GM21526 (cell line): ENCODE data around the gene CD96.

Source experiments
- ATAC-seq: cut with Tn5 transposase; IDR thresholded peaks from one replicate; pipeline ENCODE4 v1.9.1; 2021; ENCODE audit warnings: moderate library complexity; ENCODE audit not compliant: unreplicated experiment, low FRiP score

CD96 gene

DNA sequence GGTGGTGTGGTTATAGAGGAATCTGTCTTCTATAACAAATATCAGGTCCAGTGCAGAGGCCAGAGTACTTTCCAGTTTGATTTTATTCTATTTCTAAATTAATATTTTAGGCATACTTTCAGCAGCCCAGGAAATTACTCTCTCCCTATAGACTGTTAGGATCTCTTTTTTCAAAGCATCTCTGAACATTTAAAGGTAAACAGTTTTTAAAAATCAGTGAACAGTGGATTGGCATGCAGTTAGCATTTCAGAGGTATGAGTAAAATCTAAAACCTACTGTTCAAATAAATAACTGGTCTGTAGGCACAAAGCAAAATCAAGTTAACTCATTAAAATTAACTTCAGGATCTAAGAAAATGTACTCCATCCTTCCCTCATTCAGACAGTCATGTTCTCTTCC is 50.1 kb downstream of the CD96 start:
- ATAC-seq: no peak

DNA sequence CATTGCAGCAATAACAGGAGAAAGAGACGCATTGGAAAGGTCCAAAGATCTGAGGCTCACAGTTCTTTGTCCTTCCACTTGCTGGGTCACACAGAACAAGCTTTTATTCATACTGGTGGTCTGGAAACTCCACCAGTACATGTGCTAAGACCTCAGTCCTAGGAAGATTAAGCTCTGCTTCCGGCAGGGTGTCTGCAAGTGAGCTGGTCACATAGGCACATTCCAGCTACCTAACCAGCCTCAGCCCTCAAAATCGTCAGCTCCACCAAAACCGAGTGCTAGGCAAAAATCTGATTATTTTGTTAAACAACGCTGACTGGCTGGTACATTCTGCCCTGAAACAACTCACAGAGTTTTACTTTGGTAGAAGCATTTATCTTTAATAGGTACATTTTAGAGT is 50.9 kb downstream of the CD96 start:
- ATAC-seq: no peak

DNA sequence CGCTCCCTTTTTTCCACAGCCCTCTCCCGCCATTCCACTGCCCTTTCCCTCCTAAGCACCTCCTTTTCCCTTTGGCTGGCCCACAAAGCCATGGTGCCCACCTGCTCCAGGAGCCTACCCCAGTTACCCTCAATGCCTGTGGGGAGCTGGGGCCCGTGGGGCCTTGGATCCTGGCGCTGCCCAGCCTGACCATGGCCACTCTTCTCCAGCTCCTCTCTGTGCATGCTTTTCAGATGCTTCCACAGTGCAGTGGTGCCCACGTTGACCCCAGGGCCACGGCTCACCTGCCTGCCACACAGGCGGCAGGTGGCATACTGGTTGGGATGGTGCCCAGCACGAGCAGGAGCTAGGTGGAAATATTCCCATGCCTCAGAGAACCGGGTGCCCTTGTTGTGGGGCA is 51.7 kb downstream of the CD96 start:
- ATAC-seq: no peak

DNA sequence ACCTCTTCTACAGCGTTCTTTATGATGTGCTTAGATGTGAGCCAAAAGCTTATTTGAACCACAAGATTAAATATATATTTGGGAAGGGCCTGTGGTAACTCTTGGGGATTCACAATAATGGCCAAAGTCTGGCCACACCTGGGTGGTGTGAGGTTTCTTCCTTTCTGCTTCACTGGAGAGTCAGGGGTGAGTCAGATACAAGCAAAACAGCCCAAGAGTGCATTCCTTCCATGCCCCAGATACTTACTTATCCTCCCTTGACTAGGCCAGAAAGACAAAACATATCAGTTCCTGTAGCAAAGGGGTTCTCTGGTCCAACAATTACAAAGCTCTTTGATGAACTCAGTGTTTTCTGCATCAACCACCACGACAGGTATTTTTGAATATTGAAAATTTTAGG is 52.2 kb downstream of the CD96 start:
- peak; percentile 51 for ATAC-seq

DNA sequence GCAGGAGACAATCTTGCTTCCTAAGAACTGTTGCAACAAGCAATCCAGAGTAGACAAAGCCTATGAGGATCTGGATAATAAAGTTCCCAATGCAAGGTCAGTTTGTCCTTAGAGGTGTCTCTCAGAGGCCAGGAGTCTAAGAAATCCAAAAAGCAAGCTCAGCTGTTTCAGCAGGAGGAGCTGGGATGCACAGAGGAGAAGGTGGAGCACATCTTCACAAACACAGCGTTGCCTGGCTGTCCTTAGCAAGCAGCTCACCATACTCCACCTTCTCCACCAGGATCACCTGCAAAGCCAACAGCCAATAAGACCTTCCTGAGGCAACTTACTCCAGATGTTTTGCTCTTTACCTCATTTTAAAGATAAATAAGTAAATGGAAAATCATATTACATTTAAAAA is 52.8 kb downstream of the CD96 start:
- ATAC-seq: no peak

DNA sequence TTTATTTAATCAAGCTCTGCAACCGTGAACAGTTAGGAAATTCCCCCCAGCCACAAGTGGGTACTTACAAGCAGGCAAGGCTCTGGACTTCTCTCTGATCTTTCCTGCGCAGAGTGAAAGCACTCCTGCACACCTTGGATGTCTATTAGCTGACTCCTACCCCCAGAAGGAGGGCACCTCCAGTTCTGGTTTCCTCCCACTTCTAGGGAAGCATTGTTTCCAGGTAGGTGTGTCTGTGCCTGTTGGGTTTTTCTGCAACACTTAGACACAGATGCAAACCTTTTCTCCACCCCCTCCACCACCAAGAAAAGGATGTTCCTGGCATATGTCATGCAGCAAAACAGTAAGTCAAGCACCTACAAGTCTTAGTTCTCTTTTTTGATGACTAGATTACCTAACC is 53.2 kb downstream of the CD96 start, which contains the start of gene ZBED2:
Gene ZBED2 (minus strand): TSS at position 115 of the 400 bp plus-strand sequence. CDS start 1,145 bp downstream, outside the sequence.
- ATAC-seq: peak; percentile 64

DNA sequence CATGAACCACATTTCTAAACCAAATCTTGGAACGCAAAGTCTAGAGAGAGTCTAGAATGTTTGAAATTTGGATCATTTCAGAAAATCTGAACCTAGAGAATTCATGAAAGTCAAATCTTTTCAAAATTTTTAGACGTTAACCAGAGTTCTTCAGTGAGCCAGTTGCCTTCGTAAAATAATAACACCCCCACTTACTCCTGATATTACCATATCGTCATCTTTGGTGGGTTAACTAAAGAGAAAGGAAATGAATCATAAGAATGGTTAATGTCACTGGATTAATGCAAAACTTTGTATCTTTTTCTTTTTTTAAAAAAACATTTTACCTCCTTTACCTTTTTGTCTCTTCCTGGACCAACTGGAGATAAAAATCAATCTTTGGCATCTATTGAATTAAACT is 54.3 kb downstream of the CD96 start:
- no peak for ATAC-seq

DNA sequence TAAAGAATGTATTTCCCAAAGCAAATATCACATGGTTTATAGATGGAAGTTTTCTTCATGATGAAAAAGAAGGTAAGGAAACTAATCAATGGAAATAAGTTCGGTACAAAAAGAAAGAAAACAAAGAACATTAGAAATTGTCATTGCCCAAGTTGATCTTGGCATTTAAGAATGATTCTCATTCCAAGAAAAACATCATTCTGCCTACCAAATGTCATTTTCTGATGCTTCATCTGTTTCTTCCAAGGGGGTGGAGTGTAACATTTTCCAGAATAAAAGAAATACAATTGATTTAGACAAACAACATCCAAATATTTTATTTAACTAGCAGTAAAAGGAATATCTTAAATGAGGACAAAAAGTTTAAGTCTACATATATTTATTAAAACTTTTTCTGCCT is 56.1 kb downstream of the CD96 start:
- no peak for ATAC-seq

DNA sequence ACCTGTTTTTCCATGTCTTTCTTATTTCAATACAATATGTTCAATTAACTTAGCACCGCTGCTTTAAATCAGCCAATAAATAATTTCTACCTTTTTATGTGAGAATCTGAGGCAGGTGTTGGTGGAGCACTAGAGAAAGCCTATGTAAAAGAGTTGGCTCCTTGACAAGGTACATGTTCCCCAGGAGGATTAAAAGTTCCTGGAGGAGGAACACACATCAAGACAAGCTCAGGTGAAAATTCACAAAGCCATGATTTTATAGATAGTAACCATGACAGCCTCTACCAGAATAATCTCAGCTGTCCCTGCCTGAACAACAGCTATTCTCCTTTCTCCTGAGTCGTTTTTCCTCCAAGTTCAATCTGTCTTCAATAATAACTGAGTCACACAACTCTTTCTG is 56.6 kb downstream of the CD96 start:
- ATAC-seq: no peak

DNA sequence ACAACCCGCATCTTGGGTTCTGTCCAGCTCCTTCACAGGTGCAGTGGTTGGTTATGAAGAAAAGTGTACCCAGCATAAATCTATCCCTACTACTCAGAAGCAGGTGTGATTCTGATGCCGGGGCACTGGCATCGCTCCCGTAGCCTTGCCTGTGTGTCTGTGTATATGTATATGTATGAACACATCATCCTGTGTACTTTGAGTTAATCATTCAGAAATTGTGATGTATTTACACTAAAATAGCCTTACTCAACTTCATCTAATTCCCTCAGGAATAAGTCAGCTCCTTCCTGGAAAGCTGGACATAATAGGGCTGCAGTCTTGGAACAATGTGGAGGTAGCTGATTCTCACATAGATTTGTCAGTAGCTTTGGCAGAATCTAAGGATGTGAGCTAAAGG is 59.8 kb downstream of the CD96 start:
- ATAC-seq: no peak

DNA sequence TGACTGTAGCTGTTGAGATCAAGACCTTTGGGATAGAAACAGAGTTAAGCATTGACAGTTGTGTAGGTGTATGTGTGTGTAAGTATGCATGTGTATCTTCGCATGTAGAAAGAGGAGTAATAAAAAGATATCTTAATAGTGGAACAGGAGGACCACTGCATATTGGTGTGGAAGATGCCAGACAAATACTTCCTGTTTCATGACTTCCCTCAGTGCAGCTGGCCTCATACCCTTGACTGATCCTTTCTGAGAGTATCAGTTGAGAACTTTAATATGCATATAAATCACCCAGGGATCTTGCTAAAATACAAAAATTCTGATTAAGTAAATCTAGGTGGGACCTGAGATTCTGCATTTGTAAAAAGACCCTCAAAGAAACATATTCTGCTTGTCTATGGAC is 61.7 kb downstream of the CD96 start:
- peak; percentile 43 for ATAC-seq

DNA sequence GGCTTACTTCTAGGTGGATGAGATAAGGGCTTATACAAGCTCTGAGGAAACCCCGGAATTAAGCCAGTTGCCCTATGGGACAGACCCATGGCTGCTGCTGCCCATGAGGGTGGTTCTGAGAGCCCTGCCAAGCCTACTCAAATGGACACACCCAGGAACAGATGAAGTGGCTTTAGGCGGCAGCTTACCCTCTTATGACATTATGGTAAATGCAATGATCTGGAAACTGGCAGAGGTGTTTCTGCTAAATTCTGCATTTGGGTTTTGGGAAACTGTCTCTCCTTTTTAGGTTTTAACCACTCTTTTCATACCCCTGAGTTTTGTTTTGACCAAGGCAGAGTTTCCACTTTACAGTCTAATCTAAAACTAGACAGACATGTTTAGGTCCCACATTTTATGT is 62.1 kb downstream of the CD96 start:
- no peak for ATAC-seq

DNA sequence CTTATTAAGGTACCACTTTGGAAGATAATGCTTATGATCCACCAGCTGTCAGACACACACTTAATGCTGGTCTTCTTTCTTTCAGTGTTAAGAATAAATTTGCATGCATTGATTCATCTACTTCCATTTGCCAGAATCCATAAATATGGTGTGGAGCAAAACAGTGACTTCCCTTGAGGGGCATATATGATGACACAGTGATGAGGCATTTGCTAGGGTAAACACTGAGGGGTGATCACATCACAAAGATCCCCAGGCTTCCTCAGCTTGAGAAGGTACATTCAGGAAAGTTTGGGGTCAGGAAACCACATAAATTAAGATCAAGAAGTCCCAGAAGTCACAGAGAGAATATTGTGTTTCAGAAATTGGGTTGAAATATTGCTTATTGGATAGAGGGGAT is 63.0 kb downstream of the CD96 start:
- no peak for ATAC-seq

DNA sequence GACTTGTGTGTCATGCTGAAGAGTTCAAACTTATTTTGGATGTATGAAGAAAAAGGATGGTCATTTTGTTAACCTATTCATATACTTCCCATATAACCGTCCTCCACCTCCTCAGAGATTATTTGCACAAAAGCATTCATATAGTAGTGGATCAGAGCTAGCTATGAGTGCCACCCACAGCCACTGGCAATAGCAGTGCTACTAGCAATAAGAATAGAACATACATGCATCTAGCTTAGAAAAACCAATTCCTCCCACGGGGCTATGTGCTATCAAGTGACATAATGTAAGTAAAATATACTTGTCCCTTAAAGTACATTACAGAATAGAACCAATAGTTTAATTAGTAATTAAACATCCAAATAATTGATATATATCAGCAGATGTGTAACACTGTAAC is 63.5 kb downstream of the CD96 start:
- ATAC-seq: no peak

DNA sequence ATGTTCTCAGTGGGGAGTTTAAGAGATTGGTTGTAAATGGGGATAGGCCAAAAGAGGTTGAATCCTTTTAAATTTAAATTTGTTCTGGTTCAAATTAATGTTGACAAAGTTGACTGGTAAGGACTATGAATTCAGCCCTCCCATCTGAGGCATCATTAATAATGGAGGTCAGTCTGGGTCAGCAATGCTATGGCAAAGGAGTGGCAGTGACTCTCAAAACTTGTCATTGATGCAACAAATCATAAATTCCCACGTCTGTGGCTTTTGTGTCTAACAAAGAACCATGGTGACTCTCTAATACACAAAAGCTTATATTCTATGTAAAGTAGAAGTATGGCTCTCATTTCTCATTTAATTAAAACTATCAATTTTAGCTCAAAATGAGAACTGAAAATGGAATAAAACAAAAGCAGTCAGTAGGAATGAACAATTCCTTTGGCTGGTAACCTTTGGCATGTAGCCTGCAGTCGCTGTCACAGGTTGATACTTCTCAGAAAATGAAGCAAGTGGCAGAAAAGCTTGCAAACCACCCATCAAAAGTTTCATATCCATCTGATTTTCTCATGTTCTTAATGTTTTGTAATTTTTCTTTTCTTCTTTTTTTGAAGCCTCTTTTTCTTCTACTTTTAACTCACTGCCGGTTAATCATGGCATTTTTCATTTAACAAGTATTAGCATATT is 65.4 kb downstream of the CD96 start:
- ATAC-seq: no peak

DNA sequence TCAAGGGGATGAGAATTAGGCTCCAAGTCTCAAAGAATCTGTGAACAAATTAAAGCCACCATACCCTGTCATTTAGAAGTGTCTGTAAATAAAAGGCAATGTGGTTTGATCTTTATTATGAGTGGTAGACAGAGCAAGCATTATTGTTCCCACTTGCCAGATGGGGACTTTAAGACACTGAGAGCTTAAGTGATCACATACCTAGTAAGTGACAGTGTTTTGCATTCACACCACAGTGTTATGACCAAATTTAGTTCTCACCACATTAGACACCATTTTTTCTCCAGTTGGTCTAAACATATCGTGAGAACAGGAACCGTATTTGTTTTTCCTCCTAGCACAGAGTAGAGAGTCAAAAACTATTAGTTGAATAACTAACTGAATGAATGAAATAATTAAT is 66.4 kb downstream of the CD96 start:
- ATAC-seq: no peak

DNA sequence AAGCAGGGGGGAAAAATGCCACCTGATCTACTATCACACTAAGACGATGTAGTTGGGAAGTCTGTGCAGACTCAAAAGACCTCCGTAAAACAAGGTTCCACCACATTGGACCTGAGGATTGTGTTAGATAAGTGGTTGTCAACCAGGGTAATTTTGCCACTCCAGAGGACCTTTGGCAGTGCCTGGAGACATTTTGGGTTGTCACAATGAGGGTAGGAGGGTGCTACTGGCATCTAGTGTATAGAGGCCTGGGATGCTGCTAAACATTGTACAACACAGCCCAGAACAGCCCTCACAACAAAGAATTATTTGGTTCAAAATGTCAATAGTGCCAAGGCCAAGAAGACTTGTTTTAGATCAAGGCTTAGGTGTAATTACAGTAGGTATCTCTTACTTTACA is 67.7 kb downstream of the CD96 start:
- no peak for ATAC-seq

DNA sequence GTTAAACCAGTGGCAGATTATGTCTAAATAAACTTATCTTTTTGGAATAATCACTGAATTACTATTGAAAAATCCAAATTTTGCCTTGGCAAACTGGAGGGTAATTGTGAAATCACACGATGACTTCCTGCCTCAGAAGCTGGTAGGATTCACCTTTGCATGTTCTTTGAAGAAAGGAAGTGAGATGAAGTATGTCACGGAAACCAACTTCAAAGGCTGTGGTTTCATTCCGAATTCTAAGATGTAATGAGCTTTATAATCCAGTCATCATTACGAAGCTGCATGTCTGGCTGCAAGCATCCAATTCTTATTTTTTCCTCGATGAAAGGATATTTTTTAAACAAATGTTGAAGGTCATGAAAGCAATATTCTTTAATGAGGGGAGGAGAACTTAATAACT is 68.2 kb downstream of the CD96 start:
- peak; percentile 89 for ATAC-seq

DNA sequence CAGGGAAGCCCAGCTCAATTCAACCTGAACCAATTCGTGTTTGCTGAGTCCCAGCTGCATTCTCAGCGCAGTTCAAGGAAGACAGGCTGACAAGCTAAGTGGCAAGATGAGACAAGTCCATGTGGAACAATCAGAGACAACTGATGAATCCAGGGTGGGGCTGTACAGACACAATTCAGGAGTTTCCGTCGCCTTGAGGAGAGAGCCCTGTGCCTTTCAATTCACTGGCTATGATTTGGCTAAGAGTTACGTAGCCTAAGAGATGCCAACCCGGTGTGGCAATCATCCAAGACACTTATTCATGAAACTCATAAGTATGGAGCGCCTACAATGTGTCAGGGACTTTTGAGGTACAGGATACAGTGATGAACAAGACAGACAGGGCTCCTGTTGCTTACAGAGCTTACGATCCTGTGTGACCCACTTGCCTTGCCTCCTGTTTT is 68.6 kb downstream of the CD96 start:
- ATAC-seq: peak; percentile 6

DNA sequence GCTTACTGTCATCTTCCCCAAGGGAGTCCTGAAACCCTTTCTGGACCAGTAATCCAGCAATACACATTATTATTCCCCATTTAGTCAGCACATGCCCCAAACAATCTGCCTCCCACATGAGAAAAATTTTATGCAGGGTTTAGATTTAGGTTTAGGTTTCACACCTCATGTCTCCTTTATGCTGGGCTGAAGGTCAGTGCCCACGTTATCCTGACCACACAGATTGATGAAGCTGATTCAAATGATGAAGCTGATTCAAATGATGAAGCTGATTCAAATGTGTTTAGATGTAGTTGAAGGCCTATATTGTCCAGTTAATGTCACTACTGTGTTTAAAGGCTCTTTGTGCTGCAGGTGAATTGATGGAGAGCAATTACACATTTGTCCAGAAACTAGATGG is 71.3 kb downstream of the CD96 start:
- ATAC-seq: no peak

DNA sequence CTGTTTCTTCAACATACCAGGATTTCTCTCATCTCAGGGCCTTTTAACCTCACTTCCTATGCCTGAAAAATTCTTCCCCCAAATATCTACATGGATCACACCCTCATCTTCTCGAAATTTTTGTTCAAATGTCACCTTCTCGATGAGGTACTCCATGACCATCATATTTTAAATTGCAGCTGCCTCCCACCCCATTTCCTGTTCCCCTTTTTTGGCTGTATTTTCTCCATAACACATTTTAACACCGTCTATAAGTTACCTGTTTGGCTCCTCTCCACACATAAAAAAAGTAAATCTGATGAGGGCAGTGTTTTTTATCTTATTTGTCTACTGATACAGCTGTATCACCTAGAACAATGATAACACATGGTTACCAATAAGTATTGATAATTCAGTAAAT is 73.9 kb downstream of the CD96 start:
- ATAC-seq: no peak

DNA sequence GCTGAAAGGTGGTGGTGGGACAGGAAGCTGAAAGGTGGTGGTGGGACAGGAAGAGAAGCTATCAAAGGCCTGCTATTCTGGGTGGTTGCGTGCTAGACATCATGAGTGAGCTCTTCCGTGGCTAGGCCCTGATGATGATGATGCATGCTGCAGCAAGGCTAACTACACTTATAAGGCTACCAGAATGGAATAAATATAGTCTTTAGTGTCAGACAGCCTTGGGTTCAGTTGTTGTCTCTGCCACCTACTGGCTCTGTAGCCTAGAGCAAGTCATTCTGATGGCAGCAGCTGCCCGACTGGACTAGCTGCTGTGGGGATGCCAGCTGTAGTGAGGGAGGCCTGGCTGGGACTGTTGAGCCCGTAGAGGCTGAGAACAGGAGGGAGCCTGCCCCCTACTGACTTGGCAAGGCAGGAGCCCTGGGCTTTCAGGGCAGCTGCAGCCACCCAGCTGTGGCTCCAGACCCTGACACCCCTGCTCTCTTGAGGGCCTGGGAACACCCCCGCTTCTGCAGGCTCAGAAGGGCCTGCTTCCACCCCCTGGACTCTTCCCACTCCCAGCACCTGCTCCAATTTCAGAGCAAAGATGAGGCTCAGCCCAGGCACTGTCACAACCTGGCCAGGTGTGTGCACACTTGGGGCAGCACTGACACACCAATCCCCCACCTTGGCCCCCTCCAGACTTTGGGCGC is 74.6 kb downstream of the CD96 start:
- peak; percentile 80 for ATAC-seq
